Uterus (tissue), 2 donors: Measurements from ENCODE around the gene KIFAP3.

Source experiments
- POLR2A ChIP-seq, 2 donors: fragments of 450-650 bp; IDR thresholded peaks; one replicate each; pipeline ENCODE4 v1.6.1; 2016; ENCODE audit warnings: antibody characterized with exemption in 2 of 2, mild to moderate bottlenecking in 1 of 2, moderate library complexity in 1 of 2
- TF ChIP-seq, protein P1 (sequence below), 4 experiments: fragments of 200-600 bp in 2 of 4; fragments of 450-650 bp in 2 of 4; sonication (generic) in 2 of 4; IDR thresholded peaks; one replicate each; pipeline ENCODE4 v1.5.1; 2016 to 2019; ENCODE audit warnings: antibody characterized with exemption in 4 of 4, mild to moderate bottlenecking in 2 of 4, moderate library complexity in 1 of 4

- TF ChIP-seq, protein P1, sequence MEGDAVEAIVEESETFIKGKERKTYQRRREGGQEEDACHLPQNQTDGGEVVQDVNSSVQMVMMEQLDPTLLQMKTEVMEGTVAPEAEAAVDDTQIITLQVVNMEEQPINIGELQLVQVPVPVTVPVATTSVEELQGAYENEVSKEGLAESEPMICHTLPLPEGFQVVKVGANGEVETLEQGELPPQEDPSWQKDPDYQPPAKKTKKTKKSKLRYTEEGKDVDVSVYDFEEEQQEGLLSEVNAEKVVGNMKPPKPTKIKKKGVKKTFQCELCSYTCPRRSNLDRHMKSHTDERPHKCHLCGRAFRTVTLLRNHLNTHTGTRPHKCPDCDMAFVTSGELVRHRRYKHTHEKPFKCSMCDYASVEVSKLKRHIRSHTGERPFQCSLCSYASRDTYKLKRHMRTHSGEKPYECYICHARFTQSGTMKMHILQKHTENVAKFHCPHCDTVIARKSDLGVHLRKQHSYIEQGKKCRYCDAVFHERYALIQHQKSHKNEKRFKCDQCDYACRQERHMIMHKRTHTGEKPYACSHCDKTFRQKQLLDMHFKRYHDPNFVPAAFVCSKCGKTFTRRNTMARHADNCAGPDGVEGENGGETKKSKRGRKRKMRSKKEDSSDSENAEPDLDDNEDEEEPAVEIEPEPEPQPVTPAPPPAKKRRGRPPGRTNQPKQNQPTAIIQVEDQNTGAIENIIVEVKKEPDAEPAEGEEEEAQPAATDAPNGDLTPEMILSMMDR (IDR thresholded peaks at IDR 0.05) = no peak
- no peak for TF ChIP-seq POLR2A (IDR thresholded peaks at IDR 0.05)
These were observed 10.6 kb upstream of the KIFAP3 start for GRCh38 chr1:170085091-170085490.
